Ovary (tissue), 9 donors: ENCODE measurements around the gene OARD1. TPM values are rescaled to one million over a fixed set of nuclear protein-coding genes. Genes with fewer than 3 reads are reported as not detected.

Experiments
- DNase-seq, 5 donors: peaks; one replicate each; pipeline ENCODE4 v3.0.0-alpha.2; 2019 to 2020
- H3K27ac ChIP-seq, 2 donors: fragments of 200-600 bp; one replicate each; pipeline versions ENCODE4 v1.5.1 to v1.8.0; 2019 to 2022
- H3K27me3 ChIP-seq: fragments of 200-600 bp; one replicate; pipeline ENCODE4 v1.8.0; 2022
- H3K36me3 ChIP-seq: fragments of 200-600 bp; sonication (generic); one replicate; pipeline ENCODE4 v1.5.1; 2019
- H3K4me1 ChIP-seq: one replicate; pipeline ENCODE4 v1.8.1; 2013; ENCODE audit warnings: mild to moderate bottlenecking, moderate library complexity; ENCODE audit not compliant: insufficient read depth
- H3K4me3 ChIP-seq: fragments of 200-600 bp; sonication (generic); one replicate; pipeline ENCODE4 v1.5.1; 2017
- H3K9me3 ChIP-seq, 2 donors: fragments of 200-600 bp in 1 of 2; sonication (generic) in 1 of 2; one replicate each; pipeline versions ENCODE4 v1.5.1 to v1.8.1; 2013 to 2019; ENCODE audit warnings: mild to moderate bottlenecking in 1 of 2, moderate library complexity in 1 of 2
- CTCF ChIP-seq, 3 donors: fragments of 450-650 bp in 2 of 3; fragments of 200-600 bp in 1 of 3; IDR thresholded peaks; one replicate each; pipeline versions ENCODE4 v1.5.1 to v1.8.0; 2016 to 2022; ENCODE audit warnings: antibody characterized with exemption in 3 of 3, mild to moderate bottlenecking in 1 of 3
- EP300 ChIP-seq: sonication (generic); formaldehyde crosslinking; IDR thresholded peaks from one replicate; pipeline ENCODE4 v1.6.1; 2017; ENCODE audit warnings: antibody characterized with exemption
- POLR2A ChIP-seq: fragments of 450-650 bp; IDR thresholded peaks from one replicate; pipeline ENCODE4 v1.6.1; 2017; ENCODE audit warnings: antibody characterized with exemption, mild to moderate bottlenecking, moderate library complexity
- WGBS, 3 donors: extraction: QIAGEN DNeasy Blood & Tissue Kit in 1 of 3; methylation state at CpG; one replicate each; pipeline versions ENCODE4 v1.1.5 to v1.1.7; 2013 to 2017; 5-methylcytosine and 5-hydroxymethylcytosine counted together
- intact Hi-C, 4 donors: fragments of 100-400 bp; cut with DNase I; formaldehyde crosslinking; loops; one replicate each; pipeline versions ENCODE4 v1.11.0 to v1.15.1; 2022 to 2023
- polyA plus RNA-seq, 2 donors: library from polyadenylated mRNA; stranded (reverse); fragments of 200-250 nt in 1 of 2; fragments of 350-450 nt in 1 of 2; fragmentation: Illumina TruSeq in 1 of 2; extraction: RNeasy Lipid Tissue Mini Kit (QIAGEN cat#74804) in 1 of 2; gene quantifications; one replicate each; pipeline ENCODE4 v1.2.3, GENCODE V29; 2013 to 2014
- total RNA-seq, 7 donors: library from RNA; depleted of rRNA in 2 of 7; stranded (reverse); fragments of >200 nt in 2 of 7; fragmentation: NEBNext Ultra II Directional in 3 of 7; extraction: Animal tissue kit (Norgen Biotek cat#: 25700) in 3 of 7; gene quantifications; one replicate each; pipeline versions ENCODE4 v1.1.0 to v1.2.4, GENCODE V29; 2016 to 2023
- donor health status: DM: no; HTN: no; CAD: no; lungs with moderate emphysema.
- donor health status: DM: no; HTN: no; CAD: no.
- donor health status: Bipolar disorder and iron deficiency.
- donor health status: DM: yes; HTN: yes; CAD: no.
- donor health status: DM: no; HTN: no; CAD: no.
- donor health status: DM: yes; HTN: yes; CAD: no.

OARD1 gene
- total and polyA plus RNA-seq, 9 donors, result 10.6 to 34.5 (median 21.4) TPM

- Histone ChIP-seq H3K27ac (no peak overlapping the region), H3K9me3 (no peaks in the 10 kb centered on the region), H3K4me1 (no peaks in the 10 kb centered on the region), H3K27me3 (no peaks in the 10 kb centered on the region), H3K4me3 (no peak overlapping the region), H3K36me3 (no peaks in the 10 kb centered on the region)
- 57 to 70% (median 58%) methylated on average over 1 of the region's 1 CpG for WGBS, 3 donors
- intact Hi-C loops, result no loop called here
- TF ChIP-seq CTCF (IDR thresholded peaks at IDR 0.05) (no peak), POLR2A (no peak), EP300 (no peak)
- DNase-seq, result no peak
These were observed 10.1 kb downstream of the OARD1 start for GRCh38 chr6:41062056-41062455.

GRCh38 chr6:41061196-41061726 is 10.9 kb downstream of the OARD1 start:
- WGBS, 3 donors, result 78 to 79% (median 79%) methylated on average over 13 of the region's 13 CpGs
- no peak for DNase-seq
- Histone ChIP-seq H3K4me1 (no peaks in the 10 kb centered on the region), H3K27ac (no peak overlapping the region), H3K4me3 (no peak overlapping the region), H3K27me3 (no peaks in the 10 kb centered on the region), H3K9me3 (no peaks in the 10 kb centered on the region), H3K36me3 (no peaks in the 10 kb centered on the region)
- no peak for TF ChIP-seq CTCF (IDR thresholded peaks at IDR 0.05)
- no peak for TF ChIP-seq EP300
- TF ChIP-seq POLR2A, result no peak
- intact Hi-C loops, result no loop called here

GRCh38 chr6:41059556-41059955 is 12.6 kb downstream of the OARD1 start:
- TF ChIP-seq CTCF (IDR thresholded peaks at IDR 0.05), result no peak
- no peak for TF ChIP-seq EP300
- TF ChIP-seq POLR2A, result no peak
- intact Hi-C loops, result loop anchor here in 1 of 4 donors (5.0 kb wide), 1 partner anchor 47 kb away; no protein-coding TSS in a partner anchor
- no peaks in the 10 kb centered on the region for H3K36me3 ChIP-seq
- H3K4me1 ChIP-seq, result no peaks in the 10 kb centered on the region
- WGBS, 3 donors, result 64 to 93% (median 81%) methylated on average over 1 of the region's 1 CpG
- no peak for DNase-seq
- no peak overlapping the region for H3K27ac ChIP-seq
- no peaks in the 10 kb centered on the region for H3K9me3 ChIP-seq
- no peaks in the 10 kb centered on the region for H3K27me3 ChIP-seq
- no peak overlapping the region for H3K4me3 ChIP-seq

- H3K27me3 ChIP-seq, result no peaks in the 10 kb centered on the region
- no peak overlapping the region for H3K4me3 ChIP-seq
- H3K36me3 ChIP-seq, result no peaks in the 10 kb centered on the region
- intact Hi-C loops, result loop anchor here in 1 of 4 donors (5.0 kb wide), 1 partner anchor 46 kb away; no protein-coding TSS in a partner anchor
- no peaks in the 10 kb centered on the region for H3K4me1 ChIP-seq
- no peak overlapping the region for H3K27ac ChIP-seq
- H3K9me3 ChIP-seq, result no peaks in the 10 kb centered on the region
- WGBS, 3 donors, result 69 to 77% (median 70%) methylated on average over 2 of the region's 2 CpGs
- TF ChIP-seq POLR2A (no peak), CTCF (IDR thresholded peaks at IDR 0.05) (no peak), EP300 (no peak)
- no peak for DNase-seq
These were observed 13.4 kb downstream of the OARD1 start for GRCh38 chr6:41058783-41059181.
